GM18858 (cell line): ENCODE data around the gene PWWP3B.
A peak's percentile ranks its signal among the peaks of the same experiment; 100 is the strongest.
"Not testable (repeated sequence)": the region's sequence is repeated elsewhere in the genome, so short reads cannot be mapped to it uniquely, and the experiment has no call there.

ENCODE experiments used
- ATAC-seq: cut with Tn5 transposase; IDR thresholded peaks from one replicate; pipeline ENCODE4 v1.9.1; 2021; ENCODE audit not compliant: unreplicated experiment

The PWWP3B gene

DNA sequence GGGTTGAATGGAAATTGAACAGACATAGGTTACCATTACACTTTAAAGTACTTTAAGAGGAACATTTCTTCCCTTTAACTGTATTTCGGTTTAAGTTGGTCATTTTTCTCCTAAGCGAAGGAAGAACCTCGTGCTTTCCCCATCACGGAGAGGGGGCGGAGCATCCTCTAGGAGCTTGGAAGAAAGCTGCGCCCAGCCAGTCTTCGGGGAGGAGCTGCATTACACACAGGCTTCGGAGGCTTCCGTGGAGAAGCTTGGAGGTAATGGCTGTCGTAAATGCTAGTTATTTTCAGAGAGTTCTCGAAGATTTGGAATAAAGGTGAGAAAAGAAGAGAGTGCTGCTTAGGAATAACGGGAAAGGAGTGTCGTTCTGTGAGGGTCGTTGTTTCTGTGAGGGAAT, at the start of gene PWWP3B:
Gene PWWP3B (plus strand): TSS at position 199 of the 400 bp plus-strand sequence. CDS start 37,128 bp downstream, outside the sequence.
- no peak for ATAC-seq

DNA sequence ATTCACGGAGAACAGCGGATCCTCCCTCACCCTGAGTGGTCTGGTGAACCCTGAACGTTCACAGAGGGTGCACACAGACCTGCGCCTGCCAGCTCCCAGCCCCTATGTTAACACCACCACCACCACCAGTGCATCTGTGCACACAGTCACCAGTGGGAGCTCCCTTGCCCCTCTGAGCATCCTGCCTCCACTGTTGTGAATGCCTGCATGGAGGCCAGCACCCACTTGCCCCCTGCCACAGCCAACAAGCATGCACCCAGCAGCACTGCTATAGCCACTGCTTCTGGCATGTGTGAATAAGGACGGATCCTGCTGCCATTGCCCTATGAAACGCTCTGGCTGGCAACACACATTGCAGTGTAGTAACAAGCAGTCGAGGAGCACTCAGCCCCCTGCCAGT, 29.1 kb upstream of the PWWP3B start:
- no peak for ATAC-seq

DNA sequence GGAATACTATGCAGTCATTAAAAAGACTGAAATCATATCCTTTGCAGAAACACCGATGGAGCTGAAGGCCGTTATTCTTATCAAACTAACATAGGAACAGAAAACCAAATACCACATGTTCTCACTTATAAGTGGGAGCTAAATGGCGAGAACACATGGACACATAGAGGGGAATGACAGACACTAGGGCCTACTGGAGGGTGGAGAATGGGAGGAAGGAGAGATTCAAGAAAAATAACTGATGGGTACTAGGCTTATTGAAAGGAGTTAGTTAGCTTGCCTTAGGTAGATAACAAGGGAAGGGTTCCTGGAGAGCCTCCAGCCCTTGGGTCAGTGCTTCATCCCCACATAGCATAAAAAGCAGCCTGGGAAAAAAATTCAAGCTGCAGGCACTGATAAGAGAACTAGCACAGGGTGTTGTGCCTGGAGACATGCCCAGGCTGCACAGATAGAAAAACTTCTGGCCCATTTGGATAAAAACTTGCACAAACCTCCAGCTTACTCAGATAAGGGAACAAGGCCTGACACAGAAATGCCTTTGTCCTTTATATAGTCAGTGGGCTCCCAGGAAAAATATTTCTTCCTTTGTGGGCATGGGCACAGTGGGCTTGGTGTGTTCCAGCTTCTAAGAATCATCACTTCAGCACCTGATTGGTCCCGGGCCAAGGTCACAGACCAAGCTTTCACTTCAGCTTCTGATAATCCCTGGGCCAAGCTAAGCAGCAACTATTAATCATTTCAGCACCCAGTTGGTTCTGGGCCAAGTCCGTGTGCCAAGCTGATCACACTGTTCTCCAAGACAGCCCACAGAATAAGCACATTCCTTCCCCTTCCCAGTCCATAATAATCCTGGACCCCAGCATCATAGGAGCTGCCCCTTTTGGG, 23.1 kb upstream of the PWWP3B start:
- ATAC-seq = no peak

DNA sequence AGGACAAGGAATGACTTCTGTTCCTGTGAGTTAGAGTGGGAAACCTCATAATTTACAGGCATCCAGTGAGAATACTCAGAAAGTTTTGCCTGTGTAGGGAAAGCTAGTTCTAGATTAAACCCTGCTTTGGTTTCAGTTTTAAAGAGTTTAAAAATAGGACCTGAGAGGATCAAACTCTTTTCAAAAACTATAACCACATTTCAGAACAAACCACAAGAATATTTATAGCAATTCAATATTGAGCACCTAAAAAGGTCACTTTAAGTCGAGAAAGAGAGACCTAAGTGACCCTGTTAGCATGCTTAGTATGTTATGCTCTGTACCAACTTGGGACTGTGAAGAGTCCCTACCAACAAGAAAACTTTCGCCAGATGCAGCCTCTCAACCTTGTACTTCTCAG, 17.4 kb upstream of the PWWP3B start:
- peak; percentile 78 for ATAC-seq

DNA sequence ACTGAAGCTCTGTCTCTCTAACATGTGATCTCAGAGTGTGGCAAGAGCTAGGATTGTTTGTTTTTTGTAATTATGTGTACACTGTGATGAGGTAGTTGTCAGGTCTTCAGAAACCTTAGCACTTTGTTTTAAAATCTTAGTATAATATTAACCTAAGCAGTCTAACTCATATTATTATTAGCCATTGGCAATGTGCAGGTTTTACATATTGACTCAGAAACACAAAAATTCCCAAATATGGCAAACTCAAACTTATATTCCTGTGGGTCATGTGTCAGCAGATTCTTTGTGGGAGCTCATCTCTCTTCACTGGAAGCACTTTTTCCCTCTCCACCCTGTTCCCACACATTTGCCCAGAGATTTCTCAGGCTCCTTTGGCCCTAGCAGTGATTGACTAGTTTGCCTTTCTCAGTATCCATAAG, 8.2 kb upstream of the PWWP3B start:
- no peak for ATAC-seq

DNA sequence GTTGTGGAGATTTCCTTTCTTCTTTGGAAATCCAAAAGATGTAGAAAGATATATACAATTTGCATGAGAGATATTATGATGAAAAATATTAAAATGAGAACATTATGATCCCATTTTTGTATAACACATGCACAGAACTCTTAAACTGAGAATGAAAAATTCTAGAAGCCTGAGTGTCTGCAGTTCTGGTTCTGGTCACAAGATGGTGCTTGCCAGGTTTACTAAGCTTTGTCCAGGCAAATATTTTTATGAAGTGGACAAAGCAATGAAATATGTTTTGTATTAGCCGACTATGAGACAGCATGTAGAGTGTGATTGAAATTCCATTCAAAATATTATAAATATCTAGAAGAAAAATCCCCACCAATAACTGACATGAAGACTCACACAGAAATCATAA, 2.2 kb downstream of the PWWP3B start:
- no peak for ATAC-seq

DNA sequence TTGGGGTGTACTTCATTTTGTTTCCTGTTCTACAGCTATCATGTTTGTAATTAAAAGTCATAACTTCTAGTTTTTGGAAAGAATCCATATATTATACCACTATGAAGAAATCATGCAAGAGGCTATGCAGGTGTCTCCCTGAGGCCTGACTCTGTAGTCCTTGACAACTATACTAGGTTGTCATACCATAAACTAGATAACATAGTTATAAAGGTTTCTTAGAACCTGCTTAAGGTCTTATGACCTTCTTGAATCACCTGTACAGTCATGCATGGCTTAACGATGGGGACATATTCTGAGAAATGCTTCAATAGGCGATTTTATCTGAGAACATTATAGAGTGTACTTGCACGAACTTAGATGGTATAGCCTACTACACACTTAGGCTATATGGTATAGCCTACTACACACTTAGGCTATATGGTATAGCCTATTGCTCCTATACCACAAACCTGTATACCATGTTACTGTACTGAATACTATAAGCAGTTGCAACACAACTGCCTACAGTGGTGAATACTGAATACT, 3.3 kb downstream of the PWWP3B start:
- no peak for ATAC-seq

DNA sequence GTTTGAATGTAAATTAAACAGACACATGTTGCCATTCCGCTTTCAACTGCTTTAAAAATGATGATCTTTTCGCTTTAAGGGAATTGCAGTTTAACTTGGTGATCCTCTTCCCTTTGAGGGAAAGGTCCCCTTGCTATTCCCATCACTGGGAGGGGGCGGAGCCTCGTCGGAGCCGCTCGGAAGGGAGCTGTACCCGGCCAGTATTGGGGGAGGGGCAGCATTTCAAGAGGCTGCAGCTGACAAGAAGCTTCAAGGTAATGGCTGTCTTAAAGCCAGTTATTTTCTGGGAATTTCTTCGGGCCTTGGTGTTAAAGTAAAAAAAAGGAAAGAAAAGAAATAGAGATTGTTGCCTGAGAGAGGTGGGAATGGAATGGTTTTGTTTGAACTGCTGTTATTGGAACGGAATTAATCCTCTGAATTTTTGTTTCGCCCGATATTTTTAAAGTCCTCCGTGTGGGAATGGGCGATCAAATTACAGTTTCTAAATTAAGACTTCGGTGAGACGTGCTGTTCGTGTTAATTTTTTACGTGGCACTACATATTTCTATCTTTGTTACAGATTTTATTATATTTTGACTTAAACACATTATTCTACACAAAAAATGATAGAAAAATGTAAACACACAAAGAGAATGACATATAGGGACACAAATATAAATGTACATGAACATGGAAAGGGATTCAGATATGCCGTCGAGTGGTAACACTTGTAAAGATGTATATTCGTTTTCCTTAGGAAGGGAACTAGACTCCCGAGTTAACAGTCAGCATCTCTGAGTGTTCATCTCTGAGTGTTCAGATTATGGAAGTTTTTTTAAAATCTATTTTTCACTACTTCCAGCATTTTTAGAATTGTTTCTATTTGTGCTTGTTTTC, 9.2 kb downstream of the PWWP3B start:
- ATAC-seq = no peak

DNA sequence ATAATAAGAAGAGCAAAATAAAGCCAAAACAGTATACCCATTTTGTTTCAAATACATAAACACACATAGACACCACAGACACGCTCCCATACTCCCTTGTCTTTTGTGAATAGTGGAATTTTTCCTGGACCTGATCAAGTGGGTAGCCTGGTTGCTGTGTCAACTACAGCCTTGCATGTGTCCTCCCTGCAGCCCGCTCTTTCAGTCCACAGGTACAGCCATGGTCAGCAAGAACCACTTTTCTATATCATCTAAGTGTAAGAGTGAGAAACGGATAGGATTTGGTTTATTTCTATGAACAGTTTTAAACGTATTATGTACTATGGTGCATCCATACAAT, 9.8 kb downstream of the PWWP3B start:
- no peak for ATAC-seq

DNA sequence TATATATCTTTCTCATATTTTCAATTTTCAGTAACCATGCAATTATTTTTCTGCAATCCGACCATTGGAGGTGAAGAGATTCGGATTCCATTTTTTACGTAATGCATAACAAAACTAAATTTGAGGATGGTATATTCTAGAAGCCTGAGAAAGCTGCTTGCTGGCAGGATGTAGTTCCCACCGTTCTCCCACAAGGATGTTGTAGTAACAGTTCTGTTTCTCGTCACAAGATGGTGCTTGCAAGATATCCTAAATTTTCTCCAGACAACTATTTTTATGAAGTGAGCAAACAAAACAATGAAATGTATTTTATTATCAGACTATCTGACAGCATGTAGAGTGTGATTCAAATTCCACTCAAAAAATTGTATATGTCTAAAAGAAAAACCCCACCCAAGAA, 10.7 kb downstream of the PWWP3B start:
- no peak for ATAC-seq

DNA sequence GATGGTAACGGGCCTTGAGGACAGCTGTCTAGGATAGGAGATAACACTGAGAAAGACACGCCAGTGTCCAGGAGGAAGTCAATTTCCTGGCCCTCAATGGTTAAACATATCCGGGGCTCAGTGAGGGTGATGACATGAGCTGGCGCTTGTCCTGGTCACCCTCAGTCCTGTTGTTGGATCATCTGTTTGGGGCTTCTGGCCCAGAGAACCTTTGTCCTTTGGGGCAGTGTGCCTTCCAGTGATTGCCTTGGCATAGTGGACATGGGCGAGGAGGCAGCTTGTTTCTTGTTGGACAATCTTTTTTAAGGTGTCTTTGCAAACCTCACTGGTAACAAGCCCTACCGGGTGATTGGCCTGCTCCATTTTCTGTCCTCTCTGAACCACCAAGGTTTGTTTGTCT, 15.6 kb downstream of the PWWP3B start:
- not testable (repeated sequence) for ATAC-seq

DNA sequence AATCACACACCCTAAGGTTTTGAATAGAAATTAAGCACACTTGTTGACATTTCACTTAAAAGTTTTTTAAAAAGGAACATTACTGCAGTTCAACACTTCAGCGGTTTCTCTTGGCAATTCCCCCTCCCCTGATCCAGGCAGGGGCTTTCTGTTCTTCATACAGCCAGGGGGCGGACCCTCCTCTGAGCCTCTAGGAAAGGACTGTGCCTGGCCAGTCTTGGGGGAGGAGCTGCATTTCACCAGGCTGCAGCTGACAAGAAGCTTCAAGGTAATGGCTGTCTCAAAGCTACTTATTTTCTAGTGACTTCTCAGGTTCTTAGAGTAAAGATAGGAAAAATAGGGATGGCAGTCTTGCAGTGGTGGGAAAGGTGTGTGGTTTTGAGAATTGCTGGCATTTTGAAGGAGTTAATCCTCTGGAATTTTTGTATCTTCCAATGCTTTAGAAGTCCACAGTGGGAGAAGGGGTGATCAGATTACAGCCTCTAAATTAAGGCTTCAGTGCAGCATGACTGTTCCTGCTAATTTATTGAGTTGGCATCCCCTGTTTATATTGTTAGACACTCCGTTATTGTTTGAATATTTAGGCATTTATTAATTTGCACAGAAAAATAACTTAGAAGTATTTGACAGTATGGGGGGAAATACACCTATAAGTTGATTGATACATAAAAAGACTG, 33.5 kb downstream of the PWWP3B start:
- ATAC-seq = no peak

DNA sequence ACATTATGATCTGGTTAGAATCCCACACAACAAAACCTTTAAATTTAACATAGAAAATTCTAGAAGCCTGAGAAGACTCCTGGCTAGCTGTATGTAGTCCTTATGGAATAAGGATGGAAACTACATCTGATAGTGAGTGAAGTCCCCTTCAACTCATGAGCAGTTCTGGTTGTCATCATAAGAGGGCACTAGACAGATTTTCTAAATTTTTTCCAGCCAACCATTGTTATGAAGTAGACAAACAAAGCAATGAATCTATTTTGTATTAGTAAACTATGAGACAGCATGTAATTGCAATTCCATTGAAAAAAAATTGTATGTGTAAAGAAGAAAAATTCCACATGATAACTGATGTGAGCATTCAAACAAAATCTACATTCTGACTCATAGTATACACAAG, 35.2 kb downstream of the PWWP3B start:
- ATAC-seq = no peak

DNA sequence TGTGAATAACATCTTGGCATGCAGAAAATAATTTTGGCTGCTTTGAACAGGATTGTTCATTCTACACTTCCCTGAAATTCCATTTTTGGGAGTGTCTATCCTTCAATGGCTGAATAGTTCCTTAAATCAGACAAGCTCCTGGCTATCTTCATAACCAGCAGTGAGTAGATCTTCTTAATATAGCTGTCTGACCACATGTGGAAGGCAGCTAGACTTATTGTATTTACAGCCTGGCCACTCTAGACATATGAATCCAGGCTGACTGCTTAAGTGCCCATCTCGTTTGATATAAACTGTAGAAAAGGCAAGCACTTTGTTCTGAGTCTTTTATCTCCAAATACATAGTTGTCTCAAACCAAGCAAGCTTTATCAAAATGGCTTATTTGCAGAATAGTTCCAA, 40.0 kb downstream of the PWWP3B start:
- ATAC-seq = no peak
